ENCODE measurements around the gene SKI.

The SKI gene

DNA sequence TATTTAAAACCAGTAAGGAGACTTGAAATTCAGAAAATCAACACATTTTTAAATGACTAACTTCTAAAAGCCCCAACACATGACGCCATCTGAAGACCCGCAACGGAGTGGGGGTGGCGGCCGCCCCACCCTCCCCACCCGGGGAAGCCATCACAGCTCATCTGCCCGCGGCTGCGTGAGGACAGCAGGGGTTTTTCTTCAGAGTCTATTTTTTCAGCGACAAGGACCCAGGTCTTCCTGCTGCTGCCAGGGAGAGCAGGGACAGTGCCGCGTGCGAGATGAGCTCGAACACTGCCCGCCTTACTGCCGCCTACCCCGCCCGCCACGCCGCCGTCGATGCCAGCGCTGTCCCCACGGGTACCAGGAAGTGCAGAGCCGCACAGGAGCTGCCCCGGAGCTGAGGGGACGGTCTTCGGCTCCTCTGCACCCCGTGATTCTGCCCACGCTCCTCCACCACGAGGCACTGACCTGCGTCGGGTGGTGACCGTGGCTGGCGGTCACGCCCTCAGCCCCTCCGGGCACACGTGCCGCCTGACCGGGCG lies 79.0 kb downstream of the SKI start:
- FAIRE-seq (no peak), DNase-seq (ENCODE audit: insufficient read length) (no peak)
- TF ChIP-seq POLR2A (IDR thresholded peaks at IDR 0.05; ENCODE audit: low read depth, low read length): no peak
- no peak for TF ChIP-seq TAF1 (IDR thresholded peaks at IDR 0.05; ENCODE audit: borderline replicate concordance, low read depth, low read length)
- TF ChIP-seq POLR2AphosphoS5 (IDR thresholded peaks at IDR 0.05; ENCODE audit: low read depth, low read length): no peak

DNA sequence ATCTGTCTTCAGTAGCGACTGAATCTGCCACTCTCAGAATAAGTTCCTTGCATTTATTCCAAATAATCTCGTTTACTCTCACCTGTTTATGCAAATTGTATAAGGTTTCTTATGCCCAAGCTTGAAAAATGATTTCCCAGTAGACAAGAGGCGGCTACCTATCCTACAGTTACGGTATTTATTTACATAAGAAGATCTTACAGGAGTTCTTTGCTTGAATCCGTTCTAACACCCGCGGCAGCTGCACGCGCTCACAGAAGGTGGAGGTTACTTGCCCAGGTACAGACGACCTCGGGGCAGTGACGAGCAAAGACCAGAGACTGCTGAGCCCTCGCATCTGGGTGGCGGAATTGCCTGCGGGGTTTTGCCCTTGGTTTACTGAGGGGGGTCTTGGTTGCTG lies 79.9 kb downstream of the SKI start:
- TF ChIP-seq POLR2AphosphoS5 (IDR thresholded peaks at IDR 0.05; ENCODE audit: low read depth, low read length): no peak
- TF ChIP-seq TAF1 (IDR thresholded peaks at IDR 0.05; ENCODE audit: borderline replicate concordance, low read depth, low read length): no peak
- no peak for TF ChIP-seq POLR2A (IDR thresholded peaks at IDR 0.05; ENCODE audit: low read depth, low read length)
- no peak for DNase-seq (ENCODE audit: insufficient read length)
- no peak for FAIRE-seq

DNA sequence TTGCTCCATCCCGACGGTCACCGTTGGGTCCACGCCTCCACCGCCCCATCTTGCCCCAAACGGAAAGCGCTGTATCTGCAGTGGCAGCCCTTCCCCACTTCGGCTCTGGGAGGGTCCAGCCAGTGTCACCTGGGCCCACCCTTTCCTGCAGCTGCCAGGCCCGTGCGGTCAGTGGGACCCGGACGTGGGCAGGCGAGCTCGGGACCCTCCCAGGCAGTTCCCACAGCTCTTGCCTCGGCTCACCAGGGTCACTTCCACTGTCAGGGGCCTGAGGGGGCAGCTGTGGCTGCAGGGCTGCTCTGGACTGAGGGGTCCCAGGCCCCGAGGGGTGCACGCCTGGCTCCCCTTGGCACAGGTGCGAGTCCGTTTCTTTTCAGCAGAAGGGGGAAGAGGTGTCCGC lies 80.7 kb downstream of the SKI start:
- DNase-seq (ENCODE audit: insufficient read length) (no peak), FAIRE-seq (no peak)
- TF ChIP-seq POLR2AphosphoS5 (IDR thresholded peaks at IDR 0.05; ENCODE audit: low read depth, low read length): no peak
- TF ChIP-seq TAF1 (IDR thresholded peaks at IDR 0.05; ENCODE audit: borderline replicate concordance, low read depth, low read length): no peak

DNA sequence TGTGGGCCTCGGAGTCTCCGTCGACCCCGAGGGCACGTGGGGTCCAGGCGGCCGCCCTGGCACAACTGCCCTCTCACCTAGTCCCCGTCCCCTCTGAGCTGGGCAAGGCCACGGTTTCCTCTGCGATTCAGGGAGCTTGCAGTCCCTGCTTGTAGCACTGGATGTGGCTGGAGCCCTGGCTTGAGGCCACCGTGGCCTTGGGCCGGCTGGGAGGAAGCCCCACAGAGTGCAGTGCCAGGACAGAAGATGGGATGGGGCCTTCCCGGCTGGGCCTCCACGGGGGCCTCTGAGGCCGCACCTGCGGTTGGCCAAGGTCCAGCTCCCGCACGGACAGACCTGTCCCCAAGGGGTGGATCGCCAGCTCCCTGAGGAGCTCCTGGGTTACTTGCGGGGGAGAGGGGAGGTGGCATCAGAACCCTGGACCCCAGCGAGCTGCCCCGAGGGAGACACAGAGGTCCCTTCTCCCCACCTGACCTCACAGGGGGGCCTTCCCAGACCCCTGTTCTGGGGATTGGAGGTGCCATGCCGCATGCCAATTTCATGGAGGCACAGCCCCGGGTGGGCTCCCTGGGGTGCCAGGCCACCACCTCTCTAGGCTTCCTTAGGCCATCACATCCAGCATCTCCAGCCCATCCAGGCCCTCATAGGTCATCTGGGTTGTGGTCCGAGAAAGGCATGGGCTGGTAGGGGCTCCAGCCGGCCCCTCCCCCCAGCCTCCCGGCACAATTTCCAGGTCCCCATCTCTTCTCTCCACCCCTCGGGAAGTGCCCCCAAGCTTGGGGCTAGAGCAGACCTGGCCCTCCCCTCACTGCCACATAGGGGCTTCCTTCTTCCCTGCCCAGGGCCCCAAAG lies 82.4 kb downstream of the SKI start:
- TF ChIP-seq POLR2A (IDR thresholded peaks at IDR 0.05; ENCODE audit: low read depth, low read length) (no peak), POLR2AphosphoS5 (IDR thresholded peaks at IDR 0.05; ENCODE audit: low read depth, low read length) (no peak), TAF1 (IDR thresholded peaks at IDR 0.05; ENCODE audit: borderline replicate concordance, low read depth, low read length) (no peak)
- DNase-seq (ENCODE audit: insufficient read length): no peak
- no peak for FAIRE-seq

DNA sequence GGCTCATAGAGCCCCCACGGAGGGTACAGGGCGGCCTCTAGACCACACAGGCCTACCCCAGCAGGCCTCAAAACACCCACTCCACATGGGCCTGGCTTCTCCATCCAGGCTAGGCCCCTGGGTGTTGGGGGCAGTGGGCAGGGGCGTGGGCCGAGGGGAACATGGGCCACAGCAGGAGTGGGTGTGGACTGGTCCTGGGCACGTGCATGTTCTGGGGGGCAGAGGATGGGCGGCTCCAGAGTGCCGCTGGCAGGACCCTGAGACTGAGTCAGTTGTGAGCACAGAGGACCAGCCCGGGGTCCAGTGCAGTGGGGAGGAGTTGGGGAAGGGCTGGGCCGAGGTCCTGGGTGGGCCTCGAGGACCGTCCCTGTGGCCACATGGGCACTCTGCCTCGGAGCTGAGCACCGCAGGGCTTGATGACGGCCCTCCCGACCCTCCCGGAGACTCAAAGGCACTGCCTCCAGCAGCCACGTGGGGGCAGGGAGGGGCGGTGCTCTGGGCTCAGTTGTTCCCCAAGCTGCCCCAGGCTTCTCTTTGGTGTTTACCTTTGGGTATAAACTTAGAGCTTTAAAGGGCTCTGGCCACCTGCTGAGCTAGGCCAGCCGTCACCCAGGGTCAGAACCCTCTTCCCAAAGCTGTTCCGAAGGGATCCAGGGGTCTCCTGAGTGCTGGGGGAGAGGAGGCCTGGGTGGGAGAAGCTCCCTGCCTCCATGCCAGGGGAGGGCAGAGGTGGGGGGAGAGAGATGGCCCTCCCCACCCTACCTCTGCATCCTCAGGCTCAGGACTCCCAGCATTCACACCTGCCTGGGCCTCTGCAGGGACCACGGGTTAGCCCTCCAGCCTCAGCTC lies 83.3 kb downstream of the SKI start:
- DNase-seq (ENCODE audit: insufficient read length) (no peak), FAIRE-seq (no peak)
- TF ChIP-seq POLR2AphosphoS5 (IDR thresholded peaks at IDR 0.05; ENCODE audit: low read depth, low read length) (no peak), TAF1 (IDR thresholded peaks at IDR 0.05; ENCODE audit: borderline replicate concordance, low read depth, low read length) (no peak), POLR2A (IDR thresholded peaks at IDR 0.05; ENCODE audit: low read depth, low read length) (no peak)

DNA sequence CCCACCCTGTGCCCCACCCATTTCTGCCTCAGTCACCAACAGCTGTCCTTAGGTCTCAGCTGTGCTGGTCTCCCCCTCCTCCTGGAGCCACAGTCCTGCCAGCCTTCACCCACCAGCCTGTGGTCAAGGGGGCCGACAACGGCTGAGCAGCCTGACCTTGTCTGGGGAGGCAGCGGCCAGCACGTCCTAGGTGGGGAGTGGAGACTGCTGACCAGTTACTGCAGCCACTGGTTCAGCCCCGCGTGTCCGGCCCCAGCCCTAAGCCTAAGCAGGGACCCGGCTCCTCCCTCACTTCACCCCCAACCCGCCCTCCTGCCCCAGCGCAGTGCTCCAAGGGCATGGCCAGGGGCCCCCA lies 84.0 kb downstream of the SKI start:
- FAIRE-seq: no peak
- DNase-seq (ENCODE audit: insufficient read length): no peak
- no peak for TF ChIP-seq POLR2A (IDR thresholded peaks at IDR 0.05; ENCODE audit: low read depth, low read length)
- TF ChIP-seq TAF1 (IDR thresholded peaks at IDR 0.05; ENCODE audit: borderline replicate concordance, low read depth, low read length): no peak
- TF ChIP-seq POLR2AphosphoS5 (IDR thresholded peaks at IDR 0.05; ENCODE audit: low read depth, low read length): no peak

DNA sequence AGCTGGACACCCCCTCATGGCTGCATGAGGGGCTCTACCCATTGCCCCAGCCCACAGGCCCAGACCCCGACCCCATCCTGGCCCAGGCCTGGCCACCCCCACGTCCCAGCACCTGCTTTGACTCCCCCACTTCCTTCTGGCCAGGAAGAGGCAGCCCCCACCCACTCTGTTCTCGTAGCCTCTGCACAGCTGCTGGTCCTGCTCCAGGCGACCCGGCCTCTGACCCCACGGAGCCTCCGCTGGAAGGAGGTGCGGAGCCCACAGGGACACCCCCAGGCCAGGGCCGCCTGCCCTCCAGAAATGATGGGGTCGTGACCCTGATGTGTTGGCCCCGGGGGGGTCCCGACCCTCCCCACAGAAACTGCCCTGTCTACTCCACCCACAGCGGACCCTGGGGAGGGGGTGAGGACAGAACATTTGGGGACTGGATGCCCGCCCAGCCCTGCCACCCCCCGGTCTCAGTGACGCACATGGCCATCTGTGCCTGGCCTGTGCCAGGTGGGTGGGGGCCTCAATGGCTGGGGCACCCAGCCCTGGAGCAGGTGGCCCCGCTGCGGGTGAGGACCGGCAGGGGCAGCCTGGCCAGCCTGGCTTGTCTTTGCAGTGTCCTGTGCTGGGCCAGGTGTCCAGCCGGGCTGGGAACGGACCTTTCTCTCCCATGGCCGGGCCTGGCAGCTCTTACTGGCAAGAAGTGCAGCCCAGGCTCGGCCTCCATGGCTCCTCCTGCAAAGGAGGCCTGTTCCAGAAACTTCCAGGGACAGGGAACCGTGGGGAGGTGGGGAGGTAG lies 84.6 kb downstream of the SKI start:
- TF ChIP-seq TAF1 (IDR thresholded peaks at IDR 0.05; ENCODE audit: borderline replicate concordance, low read depth, low read length): no peak
- no peak for TF ChIP-seq POLR2A (IDR thresholded peaks at IDR 0.05; ENCODE audit: low read depth, low read length)
- DNase-seq (ENCODE audit: insufficient read length): no peak
- FAIRE-seq: no peak

DNA sequence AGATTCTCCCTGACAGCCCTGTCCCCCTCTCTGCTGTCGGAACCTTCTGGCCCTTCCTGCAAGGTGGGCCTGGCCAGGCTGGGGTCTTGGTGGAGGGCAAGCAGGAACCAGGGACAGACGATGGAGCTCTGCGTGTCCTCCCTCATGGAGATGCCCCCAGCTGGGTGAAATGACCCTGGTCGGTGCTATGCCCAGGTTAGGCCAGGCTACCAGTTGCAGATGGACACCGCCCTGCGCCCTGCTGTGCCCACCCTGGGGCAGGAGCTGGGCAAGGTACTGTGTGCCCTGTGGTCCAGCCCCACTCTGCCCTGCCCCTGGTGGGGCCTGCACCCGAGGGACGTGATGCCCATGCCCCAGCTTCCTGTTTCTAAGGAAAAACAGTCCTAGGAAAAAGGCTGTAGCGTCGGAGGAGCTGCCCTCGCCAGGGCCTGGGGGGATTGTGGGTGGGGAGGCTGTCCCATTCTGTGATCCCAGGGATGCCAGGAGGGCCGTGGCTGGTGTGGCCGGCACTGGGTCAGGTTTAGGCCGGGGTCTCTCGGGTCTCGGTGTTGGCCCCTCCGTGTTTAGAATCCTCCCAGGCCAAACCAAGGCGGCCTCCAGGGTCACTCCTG lies 85.6 kb downstream of the SKI start:
- FAIRE-seq (no peak), DNase-seq (ENCODE audit: insufficient read length) (no peak)
- TF ChIP-seq TAF1 (IDR thresholded peaks at IDR 0.05; ENCODE audit: borderline replicate concordance, low read depth, low read length): no peak
- no peak for TF ChIP-seq POLR2A (IDR thresholded peaks at IDR 0.05; ENCODE audit: low read depth, low read length)
- TF ChIP-seq POLR2AphosphoS5 (IDR thresholded peaks at IDR 0.05; ENCODE audit: low read depth, low read length): no peak

DNA sequence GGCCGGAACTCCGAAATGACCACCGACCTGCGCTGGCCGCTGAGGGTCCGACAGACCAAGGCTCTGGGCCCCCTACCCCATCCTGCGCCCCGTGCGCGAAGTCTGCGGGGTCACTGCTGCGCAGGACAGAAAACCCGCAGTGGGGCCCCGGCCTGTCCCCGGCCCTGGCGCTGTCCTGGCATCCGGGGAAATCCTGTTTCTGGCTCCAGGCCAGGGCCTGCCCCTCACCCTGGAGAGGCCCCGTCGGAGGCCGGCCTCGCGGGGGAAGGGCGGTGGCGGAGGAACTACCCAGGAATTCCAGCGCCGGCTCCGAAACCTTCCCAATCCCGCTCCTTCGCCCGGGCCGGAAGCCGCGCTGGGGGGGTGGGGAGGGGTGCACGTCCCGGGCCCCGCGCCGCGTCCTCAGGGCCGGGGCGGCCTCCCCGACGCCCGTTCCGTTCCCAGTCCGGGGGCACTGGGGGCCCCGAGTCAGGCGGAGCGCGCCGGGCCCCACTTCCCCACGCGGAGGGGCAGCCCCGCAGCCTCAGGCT lies 86.2 kb downstream of the SKI start:
- FAIRE-seq (no peak), DNase-seq (ENCODE audit: insufficient read length) (no peak)
- TF ChIP-seq TAF1 (IDR thresholded peaks at IDR 0.05; ENCODE audit: borderline replicate concordance, low read depth, low read length): no peak
- no peak for TF ChIP-seq POLR2A (IDR thresholded peaks at IDR 0.05; ENCODE audit: low read depth, low read length)
- no peak for TF ChIP-seq POLR2AphosphoS5 (IDR thresholded peaks at IDR 0.05; ENCODE audit: low read depth, low read length)

DNA sequence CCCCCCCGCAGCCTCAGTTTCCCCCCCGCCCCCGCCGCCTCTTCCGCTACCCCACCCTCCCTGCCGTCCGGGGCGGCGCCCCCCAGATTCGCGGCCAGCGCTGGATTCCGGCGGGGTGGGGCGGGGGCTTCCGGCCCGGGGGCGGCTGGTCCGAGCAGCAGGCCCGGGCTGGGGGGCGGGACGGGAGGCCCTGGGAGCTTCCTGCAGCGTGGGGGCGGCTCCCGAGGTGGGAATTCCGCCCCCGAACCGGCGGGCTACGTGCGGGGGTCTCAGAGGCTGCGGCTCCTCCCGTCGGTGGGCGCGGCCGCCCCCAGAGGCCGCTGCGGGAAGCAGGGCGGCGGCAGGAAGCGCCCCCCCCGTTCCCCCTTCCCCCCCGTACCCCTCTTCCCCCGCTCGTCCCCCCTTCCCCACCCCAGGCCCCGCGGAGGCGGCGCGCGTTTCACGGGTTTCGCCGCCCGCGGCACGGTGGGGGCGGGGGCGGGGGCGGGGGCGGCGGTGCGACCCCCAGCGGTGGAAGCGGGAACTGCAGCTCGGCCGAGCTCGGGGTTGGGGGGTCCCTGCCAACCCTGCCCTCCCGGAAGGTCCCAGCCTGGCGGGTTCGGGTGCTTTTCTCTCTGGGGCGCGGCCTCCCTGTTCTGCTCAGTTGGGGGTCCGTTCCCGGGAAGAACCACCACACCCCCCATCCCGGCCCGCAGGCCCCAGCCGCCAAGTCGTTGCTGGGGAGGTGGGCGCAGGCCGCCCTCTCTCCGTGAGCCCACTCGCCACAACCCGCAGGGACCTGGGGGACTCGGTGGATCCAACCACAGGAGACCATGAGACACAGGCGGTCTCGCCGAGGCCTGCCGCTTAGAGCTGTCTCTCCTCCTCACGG lies 86.9 kb downstream of the SKI start:
- DNase-seq (ENCODE audit: insufficient read length): peak; percentile 96

More for the DNA sequence above, 86.9 kb downstream of the SKI start:
- TF ChIP-seq TAF1 (IDR thresholded peaks at IDR 0.05; ENCODE audit: borderline replicate concordance, low read depth, low read length): no peak
- FAIRE-seq: no peak

Data from GM12892 (cell line).